ENCODE results near the gene ZIC5. TPM values are rescaled to one million over a fixed set of nuclear protein-coding genes. Genes with fewer than 3 reads are reported as not detected.

Gene ZIC5
- total RNA-seq, 1 donor from 2014 or later: not detected

DNA sequence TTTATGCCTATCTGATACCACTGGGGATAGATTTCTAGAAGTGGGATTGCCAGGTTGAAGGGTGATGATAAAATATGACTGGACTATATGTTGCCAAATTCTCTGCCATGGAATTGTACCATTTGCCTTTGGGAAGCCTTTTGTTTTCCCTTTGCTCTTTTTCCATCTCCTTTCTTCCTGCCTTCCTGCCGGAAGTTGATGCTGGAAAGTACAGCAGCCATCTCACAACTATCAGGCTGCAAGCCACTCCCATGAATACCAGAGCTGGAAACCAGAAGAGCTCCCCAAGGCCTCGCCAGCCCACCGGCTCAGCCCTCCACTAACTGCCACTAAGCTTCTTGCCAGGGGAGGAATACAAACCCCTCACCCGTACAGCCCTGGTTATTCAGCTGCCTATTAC, 29.7 kb downstream of the ZIC5 start:
- Mint-ChIP-seq H3K27me3 (peaks cover 30% of the 10 kb centered on the region), H3K4me3 (no peak overlapping the region), H3K9me3 (no peaks in the 10 kb centered on the region), H3K36me3 (ENCODE audit: low read depth) (no peaks in the 10 kb centered on the region), H3K4me1 (no peaks in the 10 kb centered on the region), H3K27ac (no peak overlapping the region)
- no peak for DNase-seq
- intact Hi-C loops (cut with micrococcal nuclease): no loop called here

DNA sequence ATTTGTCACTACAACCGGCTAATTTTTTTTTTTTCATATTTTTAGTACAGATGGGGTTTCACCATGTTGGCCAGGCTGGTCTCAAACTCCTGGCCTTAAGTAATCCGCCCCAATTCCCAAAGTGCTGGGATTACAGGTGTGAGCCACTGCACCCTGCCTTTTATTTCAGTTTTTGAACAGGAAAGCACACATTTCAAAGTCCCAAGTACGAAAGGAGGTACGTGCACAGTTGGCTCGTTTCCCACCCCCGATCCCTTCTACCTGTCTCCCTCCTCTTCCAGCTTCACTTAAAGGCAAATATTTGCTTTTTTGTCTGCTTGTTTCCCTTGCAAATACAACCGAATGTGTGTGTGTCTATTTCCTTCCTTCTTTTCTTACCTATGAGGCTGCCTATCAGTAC, 30.5 kb downstream of the ZIC5 start:
- H3K4me3 Mint-ChIP-seq: no peak overlapping the region

DNA sequence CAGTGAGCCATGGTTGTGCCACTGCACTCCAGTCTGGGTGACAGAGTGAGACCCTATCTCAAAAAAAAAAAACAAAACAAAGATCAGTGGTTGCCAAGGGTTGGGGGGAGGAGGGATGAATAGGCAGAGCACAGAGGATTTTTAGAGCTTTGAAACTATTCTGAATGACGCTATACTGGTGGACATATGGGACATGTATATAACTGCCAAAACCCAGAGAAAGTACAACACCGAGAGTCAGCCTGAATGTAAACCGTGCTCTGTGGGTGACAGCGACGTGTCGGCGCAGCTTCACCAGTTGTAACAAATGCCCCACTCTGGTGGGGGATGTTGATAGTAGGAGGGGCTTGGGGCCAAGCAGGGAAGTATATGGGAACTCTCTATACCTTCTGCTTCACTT, 32.9 kb downstream of the ZIC5 start:
- Mint-ChIP-seq H3K27me3 (peaks cover 26% of the 10 kb centered on the region), H3K36me3 (ENCODE audit: low read depth) (no peaks in the 10 kb centered on the region), H3K4me1 (no peaks in the 10 kb centered on the region), H3K4me3 (no peak overlapping the region), H3K27ac (no peak overlapping the region), H3K9me3 (no peaks in the 10 kb centered on the region)
- DNase-seq: no peak
- intact Hi-C loops (cut with micrococcal nuclease): no loop called here

More for the DNA sequence above, 30.5 kb downstream of the ZIC5 start:
- no peaks in the 10 kb centered on the region for H3K9me3 Mint-ChIP-seq
- no peaks in the 10 kb centered on the region for H3K36me3 Mint-ChIP-seq (ENCODE audit: low read depth)
- H3K4me1 Mint-ChIP-seq: no peaks in the 10 kb centered on the region
- H3K27ac Mint-ChIP-seq: no peak overlapping the region
- H3K27me3 Mint-ChIP-seq: peaks cover 28% of the 10 kb centered on the region
- intact Hi-C loops (cut with micrococcal nuclease): no loop called here
- no peak for DNase-seq

- Mint-ChIP-seq H3K27ac (no peak overlapping the region), H3K4me1 (no peaks in the 10 kb centered on the region), H3K36me3 (ENCODE audit: low read depth) (no peaks in the 10 kb centered on the region), H3K27me3 (peaks cover 21% of the 10 kb centered on the region), H3K4me3 (no peak overlapping the region), H3K9me3 (no peaks in the 10 kb centered on the region)
- no peak for DNase-seq
- intact Hi-C loops (cut with micrococcal nuclease): no loop called here
These were observed 35.8 kb downstream of the ZIC5 start for GRCh38 chr13:99935772-99936171.

DNA sequence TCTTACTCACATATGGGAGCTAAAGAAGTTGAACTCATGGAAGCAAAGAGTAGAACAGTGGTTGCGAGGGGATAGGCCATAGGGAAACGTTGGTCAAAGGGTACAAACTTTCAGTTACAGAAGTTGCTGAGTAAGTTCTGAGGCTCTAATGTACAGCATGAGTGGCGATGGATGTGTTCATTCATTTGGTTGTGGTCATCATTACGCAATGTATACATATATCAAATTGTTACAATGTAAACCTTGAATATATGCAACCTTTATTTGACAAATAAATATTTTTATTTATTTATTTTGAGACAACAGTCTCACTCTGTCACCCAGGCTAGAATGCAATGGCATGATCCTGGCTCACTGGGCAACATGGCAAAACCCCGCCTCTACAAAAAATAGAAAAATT, 38.7 kb downstream of the ZIC5 start:
- intact Hi-C loops (cut with micrococcal nuclease): no loop called here
- peaks cover 5% of the 10 kb centered on the region for H3K4me1 Mint-ChIP-seq
- H3K4me3 Mint-ChIP-seq: no peak overlapping the region
- DNase-seq: no peak
- no peak overlapping the region for H3K27ac Mint-ChIP-seq
- peaks cover 17% of the 10 kb centered on the region for H3K27me3 Mint-ChIP-seq
- no peaks in the 10 kb centered on the region for H3K36me3 Mint-ChIP-seq (ENCODE audit: low read depth)
- no peaks in the 10 kb centered on the region for H3K9me3 Mint-ChIP-seq

- DNase-seq: no peak
- H3K36me3 Mint-ChIP-seq (ENCODE audit: low read depth): no peaks in the 10 kb centered on the region
- no peaks in the 10 kb centered on the region for H3K9me3 Mint-ChIP-seq
- H3K27me3 Mint-ChIP-seq: peaks cover 16% of the 10 kb centered on the region
- intact Hi-C loops (cut with micrococcal nuclease): no loop called here
- H3K4me3 Mint-ChIP-seq: no peak overlapping the region
- H3K4me1 Mint-ChIP-seq: peaks cover 5% of the 10 kb centered on the region
- H3K27ac Mint-ChIP-seq: no peak overlapping the region
These were observed 40.6 kb downstream of the ZIC5 start for GRCh38 chr13:99930925-99931324.

GRCh38 chr13:99929866-99930265, 41.7 kb downstream of the ZIC5 start:
- Mint-ChIP-seq H3K9me3 (no peaks in the 10 kb centered on the region), H3K27me3 (peaks cover 15% of the 10 kb centered on the region), H3K36me3 (ENCODE audit: low read depth) (no peaks in the 10 kb centered on the region), H3K4me1 (peaks cover 5% of the 10 kb centered on the region), H3K4me3 (no peak overlapping the region), H3K27ac (no peak overlapping the region)
- intact Hi-C loops (cut with micrococcal nuclease): no loop called here
- DNase-seq: no peak

DNA sequence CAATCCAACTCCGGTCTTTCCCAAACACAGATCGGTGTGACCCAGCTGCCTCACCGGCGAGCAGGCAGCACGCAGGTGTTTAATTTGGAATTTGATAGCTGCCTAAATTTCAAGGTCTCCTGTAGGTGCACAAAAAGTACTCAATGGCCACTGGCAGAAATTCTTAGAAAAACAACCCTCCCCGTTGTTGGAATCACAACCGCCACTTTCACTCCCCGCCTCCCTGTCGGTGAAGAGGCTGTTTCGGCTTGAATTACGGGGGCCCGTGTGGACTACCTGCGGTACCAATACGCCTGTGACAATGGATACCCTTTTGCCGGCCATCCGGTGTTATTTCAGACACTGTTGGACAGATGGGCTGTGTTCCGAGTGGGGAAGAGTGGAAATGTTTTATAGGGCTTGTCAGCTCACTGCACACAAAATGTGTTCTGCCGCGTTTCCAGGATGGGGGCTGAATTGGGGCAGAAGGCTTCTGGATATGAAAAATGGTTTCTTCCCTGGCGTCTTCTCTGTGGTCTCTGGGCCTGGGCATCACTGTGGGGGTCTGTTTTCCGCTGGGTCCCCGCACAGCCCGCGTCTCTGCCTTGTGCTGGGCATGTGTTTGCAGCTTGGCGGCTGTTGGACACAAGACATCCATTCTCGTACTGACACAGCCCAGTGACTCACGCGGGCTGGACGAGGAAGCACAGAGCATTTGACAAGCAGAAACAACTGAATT, 45.4 kb downstream of the ZIC5 start:
- no peak overlapping the region for H3K27ac Mint-ChIP-seq
- no peaks in the 10 kb centered on the region for H3K36me3 Mint-ChIP-seq (ENCODE audit: low read depth)
- peaks cover 11% of the 10 kb centered on the region for H3K27me3 Mint-ChIP-seq
- H3K9me3 Mint-ChIP-seq: peaks cover 4% of the 10 kb centered on the region
- H3K4me3 Mint-ChIP-seq: no peak overlapping the region
- intact Hi-C loops (cut with micrococcal nuclease): no loop called here
- peaks cover 5% of the 10 kb centered on the region for H3K4me1 Mint-ChIP-seq
- DNase-seq: no peak

DNA sequence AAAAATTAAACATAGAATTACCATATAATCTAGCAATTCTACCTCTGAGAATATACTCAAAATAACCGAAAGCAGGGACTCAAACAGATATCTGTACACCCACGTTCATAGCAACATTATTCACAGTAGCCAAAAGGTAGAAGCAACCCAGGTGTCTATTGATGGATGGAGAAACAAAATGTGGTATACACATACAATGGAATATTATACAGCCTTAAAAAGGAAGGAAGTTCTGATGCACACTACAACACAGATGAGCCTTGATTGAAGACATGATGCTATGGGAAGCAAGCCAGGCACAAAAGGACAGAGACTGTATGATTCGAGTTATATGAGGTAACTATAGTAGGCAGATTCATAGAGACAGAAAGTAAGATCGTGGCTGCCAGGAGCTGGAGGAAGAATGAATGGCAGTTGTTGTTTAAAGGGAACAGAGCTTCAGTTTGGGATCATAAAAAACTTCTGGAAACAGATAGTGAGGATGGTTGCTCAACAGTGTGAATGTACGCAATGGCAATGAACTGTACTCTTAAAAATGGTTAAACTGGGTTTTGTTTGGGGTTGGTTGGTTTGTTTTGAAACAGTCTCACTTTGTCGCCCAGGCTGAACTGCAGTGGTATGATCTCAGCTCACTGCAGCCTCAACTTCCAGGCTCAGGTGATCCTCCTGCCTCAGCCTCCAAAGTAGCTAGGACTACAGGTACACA, 47.5 kb downstream of the ZIC5 start:
- intact Hi-C loops (cut with micrococcal nuclease): no loop called here
- peaks cover 3% of the 10 kb centered on the region for H3K4me1 Mint-ChIP-seq
- H3K4me3 Mint-ChIP-seq: no peak overlapping the region
- H3K36me3 Mint-ChIP-seq (ENCODE audit: low read depth): no peaks in the 10 kb centered on the region
- no peak overlapping the region for H3K27ac Mint-ChIP-seq
- no peak for DNase-seq
- peaks cover 18% of the 10 kb centered on the region for H3K27me3 Mint-ChIP-seq
- H3K9me3 Mint-ChIP-seq: peaks cover 4% of the 10 kb centered on the region

DNA sequence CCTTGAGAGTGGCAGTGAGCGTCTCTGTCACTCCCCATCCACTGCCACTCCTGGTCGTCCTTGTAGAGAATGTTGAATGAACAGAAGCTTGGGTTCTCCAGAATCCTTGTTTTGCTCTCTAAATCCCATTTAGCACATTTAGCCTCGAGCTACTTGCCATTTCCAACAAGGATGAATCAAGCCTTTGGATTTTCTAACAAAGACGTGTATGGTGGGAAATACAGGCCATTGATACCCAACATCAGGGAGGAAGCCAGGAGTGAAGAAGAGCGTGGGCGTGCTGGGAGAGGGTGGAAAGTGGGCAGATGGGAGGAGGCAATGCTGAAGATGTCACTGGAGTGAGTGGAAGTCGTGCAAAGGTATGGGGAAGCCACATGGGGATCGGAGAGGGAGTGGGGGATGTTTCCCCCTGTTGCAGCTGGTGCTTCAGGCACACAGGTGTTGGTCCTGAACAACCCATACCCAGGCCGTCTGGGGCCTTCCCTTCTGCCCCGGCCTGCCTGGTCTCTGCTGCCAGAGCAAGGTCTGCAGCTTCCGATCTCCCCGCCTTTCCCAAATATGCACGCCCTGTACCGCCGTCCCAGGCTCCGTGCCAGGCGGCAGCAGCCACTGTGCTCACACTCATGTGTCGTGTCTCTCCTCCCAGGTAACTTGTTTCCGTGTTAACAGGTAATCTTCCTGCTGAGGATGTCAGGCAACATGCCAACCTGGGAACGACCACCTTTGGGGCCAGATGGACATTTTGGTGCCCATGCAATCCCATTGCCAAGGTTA, 48.7 kb downstream of the ZIC5 start:
- H3K27ac Mint-ChIP-seq: no peak overlapping the region
- peaks cover 4% of the 10 kb centered on the region for H3K9me3 Mint-ChIP-seq
- no peak overlapping the region for H3K4me3 Mint-ChIP-seq
- peaks cover 3% of the 10 kb centered on the region for H3K4me1 Mint-ChIP-seq
- peaks cover 20% of the 10 kb centered on the region for H3K27me3 Mint-ChIP-seq
- H3K36me3 Mint-ChIP-seq (ENCODE audit: low read depth): no peaks in the 10 kb centered on the region
- no peak for DNase-seq
- intact Hi-C loops (cut with micrococcal nuclease): no loop called here

- Mint-ChIP-seq H3K4me3 (no peak overlapping the region), H3K4me1 (peaks cover 12% of the 10 kb centered on the region), H3K27me3 (peaks cover 12% of the 10 kb centered on the region), H3K9me3 (peaks cover 3% of the 10 kb centered on the region), H3K36me3 (ENCODE audit: low read depth) (no peaks in the 10 kb centered on the region), H3K27ac (no peak overlapping the region)
- intact Hi-C loops (cut with micrococcal nuclease): no loop called here
- no peak for DNase-seq
These were observed 52.4 kb downstream of the ZIC5 start for GRCh38 chr13:99919132-99919531.

- Mint-ChIP-seq H3K4me1 (peaks cover 21% of the 10 kb centered on the region), H3K36me3 (ENCODE audit: low read depth) (no peaks in the 10 kb centered on the region), H3K4me3 (no peak overlapping the region), H3K9me3 (no peaks in the 10 kb centered on the region), H3K27ac (no peak overlapping the region), H3K27me3 (peaks cover 9% of the 10 kb centered on the region)
- peak; percentile 77 for DNase-seq
- intact Hi-C loops (cut with micrococcal nuclease): loop anchor here (1.0 kb wide), 2 partner anchors 319 to 598 kb away; no protein-coding TSS in a partner anchor
These were observed 55.0 kb downstream of the ZIC5 start for GRCh38 chr13:99916366-99917103.

GRCh38 chr13:99913167-99913566, 58.4 kb downstream of the ZIC5 start:
- intact Hi-C loops (cut with micrococcal nuclease): no loop called here
- Mint-ChIP-seq H3K4me1 (peaks cover 29% of the 10 kb centered on the region), H3K36me3 (ENCODE audit: low read depth) (no peaks in the 10 kb centered on the region), H3K27me3 (peaks cover 7% of the 10 kb centered on the region), H3K27ac (no peak overlapping the region), H3K4me3 (no peak overlapping the region), H3K9me3 (peaks cover 6% of the 10 kb centered on the region)
- no peak for DNase-seq
